Progenitor cell of endocrine pancreas (in vitro differentiated cells): ENCODE results near the gene CUL1. TPM values are rescaled to one million over a fixed set of nuclear protein-coding genes. Genes with fewer than 3 reads are reported as not detected.

Experiments
- DNase-seq: peaks from one replicate; pipeline ENCODE4 v3.0.0; 2021; ENCODE audit warnings: low spot score; ENCODE audit not compliant: unreplicated experiment
- H3K27ac Mint-ChIP-seq: 2 replicates; pipeline ENCODE4 v1.8.0; 2021; ENCODE audit warnings: mild to moderate bottlenecking, moderate library complexity, mixed read lengths
- H3K27me3 Mint-ChIP-seq: 2 replicates; pipeline ENCODE4 v1.8.0; 2021; ENCODE audit warnings: mixed read lengths
- H3K36me3 Mint-ChIP-seq: 2 replicates; pipeline ENCODE4 v1.8.0; 2022; ENCODE audit warnings: mixed read lengths; ENCODE audit not compliant: insufficient read depth
- H3K4me1 Mint-ChIP-seq: 2 replicates; pipeline ENCODE4 v1.8.0; 2021; ENCODE audit warnings: low read depth, mixed read lengths
- H3K4me3 Mint-ChIP-seq: 2 replicates; pipeline ENCODE4 v1.8.0; 2021; ENCODE audit warnings: low read depth, mild to moderate bottlenecking, moderate library complexity, mixed read lengths
- H3K9me3 Mint-ChIP-seq: 2 replicates; pipeline ENCODE4 v1.8.0; 2021; ENCODE audit warnings: low read depth, mixed read lengths
- total RNA-seq: library from RNA; stranded (reverse); gene quantifications from 2 replicates; pipeline ENCODE4 v1.2.1, GENCODE V29; 2021
- TF ChIP-seq, protein P1 (sequence below): fragments of 200-600 bp; sonication (generic); IDR thresholded peaks from one replicate; pipeline ENCODE4 v1.5.0; 2021; ENCODE audit warnings: antibody characterized with exemption, mild to moderate bottlenecking; ENCODE audit not compliant: unreplicated experiment

Gene CUL1
- total RNA-seq, 1 donor from 2014 or later: 58.9 TPM

DNA sequence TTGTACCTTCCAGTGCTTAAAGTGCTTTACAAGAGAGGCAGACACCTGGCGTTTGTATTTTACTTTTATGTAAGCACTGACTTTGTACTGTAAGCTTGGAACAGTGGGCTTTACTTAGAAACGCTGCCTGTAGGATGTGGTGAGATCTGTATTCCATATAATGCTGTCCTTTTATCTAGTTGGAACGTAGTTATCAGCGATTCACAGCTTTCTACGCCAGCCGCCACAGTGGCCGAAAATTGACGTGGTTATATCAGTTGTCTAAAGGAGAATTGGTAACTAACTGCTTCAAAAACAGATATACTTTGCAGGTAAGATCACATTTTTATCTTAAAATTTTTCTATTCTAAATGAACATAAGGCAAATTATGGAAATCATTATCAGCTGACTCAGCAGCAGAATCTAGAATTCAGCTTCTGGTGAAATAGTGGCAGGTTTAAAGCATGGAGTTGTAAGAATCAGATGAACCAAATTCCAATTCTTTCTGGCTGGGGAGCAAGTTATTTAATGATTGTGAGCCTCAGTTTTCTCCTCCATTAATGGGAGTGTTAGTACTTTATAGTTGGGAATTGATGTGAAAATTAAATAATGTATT lies 91.5 kb downstream of the CUL1 start:
- no peak overlapping the region for H3K27ac Mint-ChIP-seq
- H3K9me3 Mint-ChIP-seq: peaks cover 4% of the 10 kb centered on the region
- H3K27me3 Mint-ChIP-seq: no peaks in the 10 kb centered on the region
- no peak for DNase-seq
- TF ChIP-seq, protein P1, sequence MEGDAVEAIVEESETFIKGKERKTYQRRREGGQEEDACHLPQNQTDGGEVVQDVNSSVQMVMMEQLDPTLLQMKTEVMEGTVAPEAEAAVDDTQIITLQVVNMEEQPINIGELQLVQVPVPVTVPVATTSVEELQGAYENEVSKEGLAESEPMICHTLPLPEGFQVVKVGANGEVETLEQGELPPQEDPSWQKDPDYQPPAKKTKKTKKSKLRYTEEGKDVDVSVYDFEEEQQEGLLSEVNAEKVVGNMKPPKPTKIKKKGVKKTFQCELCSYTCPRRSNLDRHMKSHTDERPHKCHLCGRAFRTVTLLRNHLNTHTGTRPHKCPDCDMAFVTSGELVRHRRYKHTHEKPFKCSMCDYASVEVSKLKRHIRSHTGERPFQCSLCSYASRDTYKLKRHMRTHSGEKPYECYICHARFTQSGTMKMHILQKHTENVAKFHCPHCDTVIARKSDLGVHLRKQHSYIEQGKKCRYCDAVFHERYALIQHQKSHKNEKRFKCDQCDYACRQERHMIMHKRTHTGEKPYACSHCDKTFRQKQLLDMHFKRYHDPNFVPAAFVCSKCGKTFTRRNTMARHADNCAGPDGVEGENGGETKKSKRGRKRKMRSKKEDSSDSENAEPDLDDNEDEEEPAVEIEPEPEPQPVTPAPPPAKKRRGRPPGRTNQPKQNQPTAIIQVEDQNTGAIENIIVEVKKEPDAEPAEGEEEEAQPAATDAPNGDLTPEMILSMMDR: no peak
- no peak overlapping the region for H3K4me3 Mint-ChIP-seq
- peaks cover 59% of the 10 kb centered on the region for H3K36me3 Mint-ChIP-seq
- H3K4me1 Mint-ChIP-seq: no peaks in the 10 kb centered on the region

DNA sequence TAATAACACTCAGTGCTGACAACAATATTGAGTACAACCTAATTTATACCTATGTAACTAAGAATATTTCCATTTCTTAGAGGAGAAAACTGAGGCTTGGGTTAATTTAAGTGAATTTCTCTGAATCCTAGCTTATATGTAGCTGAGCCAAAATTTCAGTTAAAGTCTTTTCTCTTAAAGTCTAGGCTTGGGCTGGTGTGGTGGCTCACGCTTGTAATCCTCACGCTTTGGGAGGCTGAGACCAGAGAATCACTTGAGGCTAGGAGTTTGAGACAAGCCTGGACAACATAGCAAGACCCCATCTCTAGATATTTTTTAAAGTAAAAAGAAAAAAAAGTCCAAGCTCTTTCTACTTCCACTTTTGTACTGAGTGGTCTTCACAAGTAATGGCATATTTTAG lies 92.1 kb downstream of the CUL1 start:
- no peak for DNase-seq
- TF ChIP-seq, protein P1: no peak
- H3K4me1 Mint-ChIP-seq: no peaks in the 10 kb centered on the region
- no peak overlapping the region for H3K27ac Mint-ChIP-seq
- H3K4me3 Mint-ChIP-seq: no peak overlapping the region
- H3K27me3 Mint-ChIP-seq: no peaks in the 10 kb centered on the region
- H3K9me3 Mint-ChIP-seq: peaks cover 4% of the 10 kb centered on the region
- H3K36me3 Mint-ChIP-seq: peaks cover 59% of the 10 kb centered on the region

DNA sequence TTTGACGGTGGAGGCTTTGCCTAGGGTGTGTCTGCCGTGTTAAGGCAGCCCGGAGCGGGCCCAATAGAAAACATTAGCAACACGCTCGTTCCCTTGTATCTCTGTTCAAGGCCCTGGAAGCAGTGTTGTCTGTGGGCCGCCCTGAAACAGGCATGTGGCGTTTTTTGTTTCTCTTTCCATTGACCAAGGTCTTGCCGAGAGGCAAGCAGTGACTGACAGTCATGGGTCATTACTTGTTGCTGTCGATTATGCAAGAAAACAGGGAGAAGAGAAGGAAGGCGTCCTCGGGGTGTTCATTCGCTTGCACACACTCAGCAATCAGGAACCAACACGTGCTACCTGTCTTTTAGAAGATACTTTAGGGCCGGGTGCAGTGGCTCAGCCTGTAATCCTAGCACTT lies 92.8 kb downstream of the CUL1 start:
- no peak for DNase-seq

DNA sequence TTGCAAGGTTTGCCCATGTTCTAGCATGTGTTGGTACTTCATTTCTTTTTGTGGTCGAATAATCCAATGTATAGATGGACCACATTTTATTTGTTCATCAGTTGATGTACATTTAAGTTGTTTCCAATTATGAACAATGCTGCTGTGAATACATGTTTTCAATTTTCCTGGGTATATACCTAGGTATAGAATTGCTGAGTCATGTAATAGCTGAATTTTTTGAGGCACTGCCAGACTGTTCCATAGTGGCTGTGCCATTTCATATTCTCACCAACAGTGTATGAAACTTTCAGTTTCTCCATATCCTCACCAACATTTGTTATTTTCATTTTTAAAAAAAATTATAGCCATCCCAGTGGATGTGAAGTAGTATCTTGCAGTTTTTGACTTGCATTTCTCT lies 94.9 kb downstream of the CUL1 start:
- no peak overlapping the region for H3K27ac Mint-ChIP-seq
- H3K4me1 Mint-ChIP-seq: no peaks in the 10 kb centered on the region
- peaks cover 71% of the 10 kb centered on the region for H3K36me3 Mint-ChIP-seq
- no peak for DNase-seq
- peaks cover 8% of the 10 kb centered on the region for H3K9me3 Mint-ChIP-seq
- no peak overlapping the region for H3K4me3 Mint-ChIP-seq
- no peaks in the 10 kb centered on the region for H3K27me3 Mint-ChIP-seq
- TF ChIP-seq, protein P1: no peak

More for the DNA sequence above, 92.8 kb downstream of the CUL1 start:
- Mint-ChIP-seq H3K36me3 (peaks cover 64% of the 10 kb centered on the region), H3K4me3 (no peak overlapping the region), H3K4me1 (no peaks in the 10 kb centered on the region), H3K9me3 (peaks cover 4% of the 10 kb centered on the region), H3K27me3 (no peaks in the 10 kb centered on the region), H3K27ac (no peak overlapping the region)
- TF ChIP-seq, protein P1: no peak

DNA sequence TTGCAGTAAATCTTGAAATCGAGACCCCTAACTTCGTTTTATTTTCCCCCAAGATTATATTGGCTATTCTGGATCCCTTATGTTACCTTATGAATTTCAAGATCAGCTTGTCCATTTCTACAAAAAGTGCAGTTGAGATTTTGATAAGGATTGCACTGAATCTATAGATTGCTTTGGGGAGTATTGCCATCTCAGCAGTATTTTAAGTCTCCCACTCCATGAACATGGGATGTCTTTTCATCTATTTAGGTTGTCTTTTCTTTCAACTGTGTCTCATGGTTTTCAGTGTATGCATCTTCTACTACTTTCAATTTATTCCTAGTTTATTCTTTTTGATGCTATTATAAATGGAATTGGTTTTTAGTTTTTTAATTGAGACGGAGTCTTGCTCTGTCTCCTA lies 95.8 kb downstream of the CUL1 start:
- Mint-ChIP-seq H3K4me1 (no peaks in the 10 kb centered on the region), H3K27ac (no peak overlapping the region), H3K27me3 (no peaks in the 10 kb centered on the region), H3K4me3 (no peak overlapping the region), H3K36me3 (peaks cover 74% of the 10 kb centered on the region), H3K9me3 (peaks cover 12% of the 10 kb centered on the region)
- TF ChIP-seq, protein P1: no peak
- DNase-seq: no peak
